Muscle of back (tissue), 11 donors: Measurements from ENCODE around the gene USP24. TPM values are rescaled to one million over a fixed set of nuclear protein-coding genes. Genes with fewer than 3 reads are reported as not detected.
"Not testable (repeated sequence)": the region's sequence is repeated elsewhere in the genome, so short reads cannot be mapped to it uniquely, and the experiment has no call there.

ENCODE experiments used
- DNase-seq, 3 donors: peaks; one replicate each; pipeline versions ENCODE4 v3.0.0 to v3.0.0-alpha.2; 2013
- polyA plus RNA-seq, 10 donors: library from polyadenylated mRNA; unstranded; fragments of 120-200 nt; gene quantifications; one replicate each; pipeline ENCODE4 v1.2.1, GENCODE V29; 2013; ENCODE audit not compliant: insufficient read length in 10 of 10

USP24 gene
- polyA plus RNA-seq, 10 donors, result 26.6 to 52.5 (median 37.2) TPM

- peak in 2 of 3 donors; percentile 46 to 77 for DNase-seq
Measured at GRCh38 chr1:55039342-55040082, 175.7 kb downstream of the USP24 start, which contains the start of gene PCSK9. PCSK9 (plus strand) TSS chr1:55039548; CDS start chr1:55039838, 290 bp downstream.

GRCh38 chr1:55038974-55039341, 176.2 kb downstream of the USP24 start:
- no peak for DNase-seq

GRCh38 chr1:55038552-55038838, 176.7 kb downstream of the USP24 start:
- DNase-seq, result no peak

GRCh38 chr1:55037733-55038551, 177.2 kb downstream of the USP24 start:
- no peak for DNase-seq

GRCh38 chr1:55035904-55036303, 179.3 kb downstream of the USP24 start:
- DNase-seq, result no peak

- DNase-seq, result no peak
Measured at GRCh38 chr1:55034476-55035133, 180.6 kb downstream of the USP24 start.

GRCh38 chr1:55033265-55033614, 181.9 kb downstream of the USP24 start:
- no peak for DNase-seq

- not testable (repeated sequence) for DNase-seq
Measured at GRCh38 chr1:55031098-55031497, 184.1 kb downstream of the USP24 start.

- not testable (repeated sequence) for DNase-seq
Measured at GRCh38 chr1:55026682-55027081, 188.5 kb downstream of the USP24 start.

- not testable (repeated sequence) for DNase-seq
Measured at GRCh38 chr1:55024163-55024562, 191.0 kb downstream of the USP24 start.

GRCh38 chr1:55021942-55022546, 193.1 kb downstream of the USP24 start:
- peak; percentile 77 to 83 (median 79) for DNase-seq

GRCh38 chr1:55018395-55018794, 196.8 kb downstream of the USP24 start:
- DNase-seq, result no peak

Other genes with a start within 250 kb of the USP24 start
- gene TMEM61, start 234.7 kb downstream of the USP24 start, polyA plus RNA-seq, result under 1 TPM in 2 of 10 donors, not detected in 8; 0.16 to 0.30 TPM
- gene BSND, start 216.4 kb downstream of the USP24 start, polyA plus RNA-seq, result under 1 TPM in 4 of 10 donors, not detected in 6; 0.03 to 0.08 (median 0.05) TPM
- gene PCSK9, start 175.8 kb downstream of the USP24 start, polyA plus RNA-seq, result 10 to 100 TPM in 1 of 10 donors, 1 to 10 TPM in 9; 2.7 to 27.2 (median 4.8) TPM